HEK293 (cell line): Measurements from ENCODE around the gene MAPKAPK5.

Experiments
- CTCF ChIA-PET: fragments of 350-600 bp; formaldehyde crosslinking; extraction: SDS; loops from one replicate; lab custom pipeline; 2021; ENCODE audit warnings: antibody characterized with exemption; lab: Yijun Ruan, JAX
- POLR2A ChIA-PET: fragments of 300-600 bp; formaldehyde crosslinking; extraction: SDS; loops from one replicate; lab custom pipeline; 2020; ENCODE audit warnings: antibody characterized with exemption, inconsistent platforms; lab: Yijun Ruan, JAX
- H3K27ac ChIP-seq: fragments of 200-500 bp; sonication (Bioruptor generic); 2 replicates; pipeline ENCODE4 v1.5.1; 2014; ENCODE audit warnings: low read depth, low read length, control low read depth, inconsistent platforms; ENCODE audit errors: extremely low read depth
- H3K36me3 ChIP-seq, 2 experiments: fragments of 200-500 bp in 1 of 2; sonication (Bioruptor generic) in 1 of 2; 1 replicate in 1 of 2; 2 replicates in 1 of 2; pipeline ENCODE4 v1.5.1; 2014 to 2017; ENCODE audit warnings: inconsistent platforms in 2 of 2, low read length in 2 of 2; ENCODE audit not compliant: control insufficient read depth in 2 of 2, insufficient read depth in 1 of 2
- H3K4me1 ChIP-seq: fragments of 200-500 bp; sonication (Bioruptor generic); 2 replicates; pipeline ENCODE4 v1.5.1; 2014; ENCODE audit warnings: mild to moderate bottlenecking, low read length, inconsistent platforms; ENCODE audit not compliant: control insufficient read depth, insufficient read depth
- H3K4me3 ChIP-seq: 2 replicates; pipeline ENCODE4 v1.5.1; 2011; ENCODE audit warnings: low read depth, mild to moderate bottlenecking, control low read depth, low read length, moderate library complexity
- H3K9me3 ChIP-seq: fragments of 200-500 bp; sonication (Bioruptor generic); 2 replicates; pipeline ENCODE4 v1.5.1; 2014; ENCODE audit warnings: low read depth, low read length, inconsistent platforms; ENCODE audit not compliant: control insufficient read depth, insufficient read depth
- HOXD13 ChIP-seq: sonication (generic); formaldehyde crosslinking; IDR thresholded peaks from 2 replicates; pipeline ENCODE4 v1.8.0; 2022; ENCODE audit warnings: missing genetic modification reagents, borderline replicate concordance
- KLF8 ChIP-seq: fragments of 450-650 bp; formaldehyde crosslinking; IDR thresholded peaks from 2 replicates; pipeline ENCODE4 v1.5.1; 2016; ENCODE audit warnings: missing biosample characterization, missing genetic modification characterization
- PRDM1 ChIP-seq: fragments of 450-650 bp; formaldehyde crosslinking; IDR thresholded peaks from 2 replicates; pipeline ENCODE4; 2016; ENCODE audit warnings: missing biosample characterization, missing genetic modification characterization
- SETDB1 ChIP-seq: IDR thresholded peaks from one replicate; pipeline ENCODE4 v1.6.1; 2017; ENCODE audit warnings: mild to moderate bottlenecking, low read length, moderate library complexity, mixed read lengths; ENCODE audit not compliant: insufficient read length
- SP2 ChIP-seq: fragments of 450-650 bp; formaldehyde crosslinking; IDR thresholded peaks from 2 replicates; pipeline ENCODE4 v1.5.1; 2016; ENCODE audit warnings: missing biosample characterization, missing genetic modification characterization
- ZBTB21 ChIP-seq: fragments of 450-650 bp; formaldehyde crosslinking; IDR thresholded peaks from 2 replicates; pipeline ENCODE4 v1.5.1; 2017; ENCODE audit warnings: missing biosample characterization, missing genetic modification characterization
- ZBTB7A ChIP-seq: fragments of 450-650 bp; formaldehyde crosslinking; IDR thresholded peaks from 2 replicates; pipeline ENCODE4 v1.5.1; 2016; ENCODE audit warnings: low read depth, missing biosample characterization, missing genetic modification characterization
- ZNF133 ChIP-seq: fragments of 450-650 bp; formaldehyde crosslinking; IDR thresholded peaks from 2 replicates; pipeline ENCODE4 v1.5.1; 2016; ENCODE audit warnings: missing biosample characterization, missing genetic modification characterization
- ZNF157 ChIP-seq: fragments of 450-650 bp; formaldehyde crosslinking; IDR thresholded peaks from 2 replicates; pipeline ENCODE4 v1.5.1; 2016; ENCODE audit warnings: missing biosample characterization, missing genetic modification characterization
- ZNF169 ChIP-seq: fragments of 450-650 bp; formaldehyde crosslinking; IDR thresholded peaks from 2 replicates; pipeline ENCODE4 v1.5.1; 2016; ENCODE audit warnings: missing biosample characterization, missing genetic modification characterization
- ZNF19 ChIP-seq: fragments of 450-650 bp; formaldehyde crosslinking; IDR thresholded peaks from 2 replicates; pipeline ENCODE4; 2016; ENCODE audit warnings: missing biosample characterization, missing genetic modification characterization, low read depth
- ZNF335 ChIP-seq: fragments of 450-650 bp; formaldehyde crosslinking; conservative IDR thresholded peaks from 2 replicates; pipeline ENCODE4 v1.5.1; 2016; ENCODE audit warnings: missing biosample characterization, missing genetic modification characterization
- ZNF350 ChIP-seq: fragments of 450-650 bp; formaldehyde crosslinking; IDR thresholded peaks from 2 replicates; pipeline ENCODE4 v1.5.0; 2017; ENCODE audit warnings: missing biosample characterization, mild to moderate bottlenecking, missing genetic modification characterization
- ZNF433 ChIP-seq: fragments of 450-650 bp; formaldehyde crosslinking; IDR thresholded peaks from 2 replicates; pipeline ENCODE4 v1.5.1; 2016; ENCODE audit warnings: missing biosample characterization, missing genetic modification characterization, low read depth
- ZNF48 ChIP-seq: fragments of 450-650 bp; formaldehyde crosslinking; IDR thresholded peaks from 2 replicates; pipeline ENCODE4 v1.5.1; 2016; ENCODE audit warnings: missing biosample characterization, missing genetic modification characterization
- ZNF660 ChIP-seq: fragments of 450-650 bp; IDR thresholded peaks from 2 replicates; pipeline ENCODE4 v1.5.1; 2018; ENCODE audit warnings: missing biosample characterization, mild to moderate bottlenecking, missing genetic modification characterization
- ZNF76 ChIP-seq: fragments of 450-650 bp; formaldehyde crosslinking; IDR thresholded peaks from 2 replicates; pipeline ENCODE4; 2016; ENCODE audit warnings: low read depth, missing biosample characterization, missing genetic modification characterization, borderline replicate concordance
- ZNF792 ChIP-seq: fragments of 450-650 bp; formaldehyde crosslinking; IDR thresholded peaks from 2 replicates; pipeline ENCODE4 v1.5.1; 2016; ENCODE audit warnings: missing biosample characterization, missing genetic modification characterization
- TF ChIP-seq, protein P1 (sequence below): fragments of 450-650 bp; formaldehyde crosslinking; IDR thresholded peaks from 2 replicates; pipeline ENCODE4 v1.5.1; 2016; ENCODE audit warnings: missing biosample characterization, missing genetic modification characterization
- TF ChIP-seq, protein P2 (sequence below): fragments of 450-650 bp; formaldehyde crosslinking; IDR thresholded peaks from 2 replicates; pipeline ENCODE4 v1.5.1; 2016; ENCODE audit warnings: missing biosample characterization, missing genetic modification characterization
- TF ChIP-seq, protein P3 (sequence below): fragments of 450-650 bp; formaldehyde crosslinking; IDR thresholded peaks from 2 replicates; pipeline ENCODE4 v1.5.1; 2016; ENCODE audit warnings: missing biosample characterization, missing genetic modification characterization
- TF ChIP-seq, protein P4 (sequence below): fragments of 450-650 bp; formaldehyde crosslinking; IDR thresholded peaks from 2 replicates; pipeline ENCODE4 v1.5.1; 2016; ENCODE audit warnings: missing biosample characterization, missing genetic modification characterization

The MAPKAPK5 gene

DNA sequence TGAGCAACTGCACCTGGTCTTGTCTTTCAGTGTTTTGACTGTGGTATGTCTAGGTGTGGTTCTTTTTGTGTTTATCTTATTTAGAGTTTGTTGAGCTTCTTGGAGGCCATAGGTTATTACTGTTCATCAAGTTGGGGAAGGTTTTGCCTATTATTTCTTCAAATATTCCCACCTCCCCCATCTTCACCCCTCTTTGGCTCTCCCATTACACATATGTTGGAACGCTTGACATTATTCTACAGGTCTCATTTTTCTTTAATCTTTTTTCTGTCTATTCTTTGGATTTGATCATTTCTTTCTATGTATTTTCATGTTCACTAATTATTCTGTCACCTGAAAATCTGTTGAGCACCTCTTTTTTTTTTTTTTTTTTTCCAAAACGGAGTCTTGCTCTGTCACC is 16.2 kb downstream of the MAPKAPK5 start:
- no peaks in the 10 kb centered on the region for H3K9me3 ChIP-seq
- no peaks in the 10 kb centered on the region for H3K4me1 ChIP-seq
- peaks cover 9% of the 10 kb centered on the region in 2 experiments; a peak in 2 of 3 replicates for H3K36me3 ChIP-seq
- H3K27ac ChIP-seq: no peak overlapping the region
- no peak for TF ChIP-seq ZBTB7A (tag by site-specific recombination)
- no peak for TF ChIP-seq KLF8 (tag by site-specific recombination)
- TF ChIP-seq HOXD13 (CRISPR knock-in tag): no peak
- TF ChIP-seq ZNF133: peak; percentile 98
- TF ChIP-seq, all 188 proteins: peak for 1
- CTCF ChIA-PET: no interaction called here
- POLR2A ChIA-PET: no interaction called here
- H3K4me3 ChIP-seq: no peak overlapping the region

DNA sequence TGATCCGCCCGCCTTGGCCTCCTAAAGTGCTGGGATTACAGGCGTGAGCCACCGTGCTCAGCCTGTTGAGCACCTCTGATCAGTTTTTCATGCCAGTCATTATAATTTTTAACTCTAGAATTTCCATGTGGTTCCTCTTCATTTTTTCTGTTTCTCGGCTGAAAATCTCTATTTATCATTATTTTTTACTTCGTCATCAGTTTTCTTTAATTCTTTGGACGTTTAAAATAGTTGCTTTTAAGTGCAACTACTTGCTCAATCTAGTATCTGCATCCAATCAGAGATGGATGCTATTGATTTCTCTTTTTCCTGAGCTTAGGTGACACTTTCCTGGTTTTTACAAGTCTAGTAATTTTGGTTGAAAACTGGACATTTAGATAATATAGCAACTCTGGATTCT is 16.8 kb downstream of the MAPKAPK5 start:
- no peaks in the 10 kb centered on the region for H3K9me3 ChIP-seq
- POLR2A ChIA-PET: interaction anchor here (0.7 kb wide), 1 partner anchor 424 kb away, joined by 5 read pairs; no protein-coding TSS in a partner anchor

DNA sequence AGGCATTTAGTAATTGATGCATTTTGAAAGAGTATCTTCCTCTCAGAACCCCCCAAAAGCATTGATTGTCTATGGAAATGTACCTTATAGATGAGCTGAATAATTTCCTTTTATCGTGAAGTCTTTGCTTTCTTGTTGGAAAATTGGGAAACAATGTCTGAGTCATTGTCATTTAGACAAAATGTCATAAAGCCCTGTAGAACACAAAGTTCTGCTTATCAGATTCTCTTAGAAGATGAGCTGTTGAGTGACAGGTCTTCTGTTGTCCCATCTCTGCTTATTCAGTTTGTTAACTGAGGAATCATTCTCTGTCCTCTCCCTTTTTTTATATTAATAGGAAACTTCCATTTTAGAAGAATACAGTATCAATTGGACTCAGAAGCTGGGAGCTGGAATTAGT is 22.9 kb downstream of the MAPKAPK5 start:
- Histone ChIP-seq H3K4me1 (no peaks in the 10 kb centered on the region), H3K27ac (no peak overlapping the region), H3K36me3 (peaks cover 25 to 44% of the 10 kb centered on the region in 2 experiments), H3K4me3 (no peak overlapping the region), H3K9me3 (no peaks in the 10 kb centered on the region)
- ChIA-PET POLR2A (no interaction called here), CTCF (no interaction called here)
- TF ChIP-seq, protein P1, sequence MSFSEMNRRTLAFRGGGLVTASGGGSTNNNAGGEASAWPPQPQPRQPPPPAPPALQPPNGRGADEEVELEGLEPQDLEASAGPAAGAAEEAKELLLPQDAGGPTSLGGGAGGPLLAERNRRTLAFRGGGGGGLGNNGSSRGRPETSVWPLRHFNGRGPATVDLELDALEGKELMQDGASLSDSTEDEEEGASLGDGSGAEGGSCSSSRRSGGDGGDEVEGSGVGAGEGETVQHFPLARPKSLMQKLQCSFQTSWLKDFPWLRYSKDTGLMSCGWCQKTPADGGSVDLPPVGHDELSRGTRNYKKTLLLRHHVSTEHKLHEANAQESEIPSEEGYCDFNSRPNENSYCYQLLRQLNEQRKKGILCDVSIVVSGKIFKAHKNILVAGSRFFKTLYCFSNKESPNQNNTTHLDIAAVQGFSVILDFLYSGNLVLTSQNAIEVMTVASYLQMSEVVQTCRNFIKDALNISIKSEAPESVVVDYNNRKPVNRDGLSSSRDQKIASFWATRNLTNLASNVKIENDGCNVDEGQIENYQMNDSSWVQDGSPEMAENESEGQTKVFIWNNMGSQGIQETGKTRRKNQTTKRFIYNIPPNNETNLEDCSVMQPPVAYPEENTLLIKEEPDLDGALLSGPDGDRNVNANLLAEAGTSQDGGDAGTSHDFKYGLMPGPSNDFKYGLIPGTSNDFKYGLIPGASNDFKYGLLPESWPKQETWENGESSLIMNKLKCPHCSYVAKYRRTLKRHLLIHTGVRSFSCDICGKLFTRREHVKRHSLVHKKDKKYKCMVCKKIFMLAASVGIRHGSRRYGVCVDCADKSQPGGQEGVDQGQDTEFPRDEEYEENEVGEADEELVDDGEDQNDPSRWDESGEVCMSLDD (tag by site-specific recombination): no peak
- TF ChIP-seq SP2 (tag by site-specific recombination) (no peak), ZNF48 (tag by site-specific recombination) (no peak), ZNF350 (no peak), ZNF169 (tag by site-specific recombination) (no peak), SETDB1 (no peak), PRDM1 (tag by site-specific recombination) (no peak), ZNF660 (tag by site-specific recombination) (no peak), ZNF335 (tag by site-specific recombination) (no peak), ZBTB21 (tag by site-specific recombination) (no peak), ZNF157 (tag by site-specific recombination) (no peak)
- TF ChIP-seq, protein P2, sequence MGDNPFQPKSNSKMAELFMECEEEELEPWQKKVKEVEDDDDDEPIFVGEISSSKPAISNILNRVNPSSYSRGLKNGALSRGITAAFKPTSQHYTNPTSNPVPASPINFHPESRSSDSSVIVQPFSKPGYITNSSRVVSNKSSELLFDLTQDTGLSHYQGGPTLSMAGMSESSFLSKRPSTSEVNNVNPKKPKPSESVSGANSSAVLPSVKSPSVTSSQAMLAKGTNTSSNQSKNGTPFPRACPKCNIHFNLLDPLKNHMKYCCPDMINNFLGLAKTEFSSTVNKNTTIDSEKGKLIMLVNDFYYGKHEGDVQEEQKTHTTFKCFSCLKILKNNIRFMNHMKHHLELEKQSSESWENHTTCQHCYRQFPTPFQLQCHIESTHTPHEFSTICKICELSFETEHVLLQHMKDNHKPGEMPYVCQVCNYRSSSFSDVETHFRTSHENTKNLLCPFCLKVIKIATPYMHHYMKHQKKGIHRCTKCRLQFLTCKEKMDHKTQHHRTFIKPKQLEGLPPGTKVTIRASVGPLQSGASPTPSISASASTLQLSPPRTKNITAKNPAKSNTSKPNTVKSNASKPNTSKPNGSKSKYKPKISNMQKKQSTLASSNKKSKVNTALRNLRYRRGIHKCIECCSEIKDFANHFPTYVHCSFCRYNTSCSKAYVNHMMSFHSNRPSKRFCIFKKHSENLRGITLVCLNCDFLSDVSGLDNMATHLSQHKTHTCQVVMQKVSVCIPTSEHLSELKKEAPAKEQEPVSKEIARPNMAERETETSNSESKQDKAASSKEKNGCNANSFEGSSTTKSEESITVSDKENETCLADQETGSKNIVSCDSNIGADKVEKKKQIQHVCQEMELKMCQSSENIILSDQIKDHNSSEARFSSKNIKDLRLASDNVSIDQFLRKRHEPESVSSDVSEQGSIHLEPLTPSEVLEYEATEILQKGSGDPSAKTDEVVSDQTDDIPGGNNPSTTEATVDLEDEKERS (tag by site-specific recombination): no peak
- TF ChIP-seq, protein P3, sequence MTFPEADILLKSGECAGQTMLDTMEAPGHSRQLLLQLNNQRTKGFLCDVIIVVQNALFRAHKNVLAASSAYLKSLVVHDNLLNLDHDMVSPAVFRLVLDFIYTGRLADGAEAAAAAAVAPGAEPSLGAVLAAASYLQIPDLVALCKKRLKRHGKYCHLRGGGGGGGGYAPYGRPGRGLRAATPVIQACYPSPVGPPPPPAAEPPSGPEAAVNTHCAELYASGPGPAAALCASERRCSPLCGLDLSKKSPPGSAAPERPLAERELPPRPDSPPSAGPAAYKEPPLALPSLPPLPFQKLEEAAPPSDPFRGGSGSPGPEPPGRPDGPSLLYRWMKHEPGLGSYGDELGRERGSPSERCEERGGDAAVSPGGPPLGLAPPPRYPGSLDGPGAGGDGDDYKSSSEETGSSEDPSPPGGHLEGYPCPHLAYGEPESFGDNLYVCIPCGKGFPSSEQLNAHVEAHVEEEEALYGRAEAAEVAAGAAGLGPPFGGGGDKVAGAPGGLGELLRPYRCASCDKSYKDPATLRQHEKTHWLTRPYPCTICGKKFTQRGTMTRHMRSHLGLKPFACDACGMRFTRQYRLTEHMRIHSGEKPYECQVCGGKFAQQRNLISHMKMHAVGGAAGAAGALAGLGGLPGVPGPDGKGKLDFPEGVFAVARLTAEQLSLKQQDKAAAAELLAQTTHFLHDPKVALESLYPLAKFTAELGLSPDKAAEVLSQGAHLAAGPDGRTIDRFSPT (tag by site-specific recombination): no peak

More for the DNA sequence above, 16.8 kb downstream of the MAPKAPK5 start:
- CTCF ChIA-PET: interaction anchor here (0.6 kb wide), 1 partner anchor 9 kb away, joined by 3 read pairs; no protein-coding TSS in a partner anchor
- no peak overlapping the region for H3K27ac ChIP-seq
- no peaks in the 10 kb centered on the region for H3K4me1 ChIP-seq
- no peak overlapping the region for H3K4me3 ChIP-seq
- TF ChIP-seq ZNF433: no peak
- no peak for TF ChIP-seq ZNF19
- TF ChIP-seq, protein P4, sequence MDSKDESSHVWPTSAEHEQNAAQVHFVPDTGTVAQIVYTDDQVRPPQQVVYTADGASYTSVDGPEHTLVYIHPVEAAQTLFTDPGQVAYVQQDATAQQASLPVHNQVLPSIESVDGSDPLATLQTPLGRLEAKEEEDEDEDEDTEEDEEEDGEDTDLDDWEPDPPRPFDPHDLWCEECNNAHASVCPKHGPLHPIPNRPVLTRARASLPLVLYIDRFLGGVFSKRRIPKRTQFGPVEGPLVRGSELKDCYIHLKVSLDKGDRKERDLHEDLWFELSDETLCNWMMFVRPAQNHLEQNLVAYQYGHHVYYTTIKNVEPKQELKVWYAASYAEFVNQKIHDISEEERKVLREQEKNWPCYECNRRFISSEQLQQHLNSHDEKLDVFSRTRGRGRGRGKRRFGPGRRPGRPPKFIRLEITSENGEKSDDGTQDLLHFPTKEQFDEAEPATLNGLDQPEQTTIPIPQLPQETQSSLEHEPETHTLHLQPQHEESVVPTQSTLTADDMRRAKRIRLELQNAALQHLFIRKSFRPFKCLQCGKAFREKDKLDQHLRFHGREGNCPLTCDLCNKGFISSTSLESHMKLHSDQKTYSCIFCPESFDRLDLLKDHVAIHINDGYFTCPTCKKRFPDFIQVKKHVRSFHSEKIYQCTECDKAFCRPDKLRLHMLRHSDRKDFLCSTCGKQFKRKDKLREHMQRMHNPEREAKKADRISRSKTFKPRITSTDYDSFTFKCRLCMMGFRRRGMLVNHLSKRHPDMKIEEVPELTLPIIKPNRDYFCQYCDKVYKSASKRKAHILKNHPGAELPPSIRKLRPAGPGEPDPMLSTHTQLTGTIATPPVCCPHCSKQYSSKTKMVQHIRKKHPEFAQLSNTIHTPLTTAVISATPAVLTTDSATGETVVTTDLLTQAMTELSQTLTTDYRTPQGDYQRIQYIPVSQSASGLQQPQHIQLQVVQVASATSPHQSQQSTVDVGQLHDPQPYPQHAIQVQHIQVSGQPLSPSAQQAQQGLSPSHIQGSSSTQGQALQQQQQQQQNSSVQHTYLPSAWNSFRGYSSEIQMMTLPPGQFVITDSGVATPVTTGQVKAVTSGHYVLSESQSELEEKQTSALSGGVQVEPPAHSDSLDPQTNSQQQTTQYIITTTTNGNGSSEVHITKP (tag by site-specific recombination): no peak
- no peak for TF ChIP-seq ZNF76 (tag by site-specific recombination)
- no peak for TF ChIP-seq ZNF792 (tag by site-specific recombination)
- H3K36me3 ChIP-seq: peaks cover 9% of the 10 kb centered on the region in 2 experiments; a peak in 2 of 3 replicates
